GM19438 (cell line): ENCODE results near the gene WDR7.

Experiments
- ATAC-seq: cut with Tn5 transposase; IDR thresholded peaks from one replicate; pipeline ENCODE4 v1.9.1; 2021; ENCODE audit warnings: low read depth; ENCODE audit not compliant: unreplicated experiment

WDR7 gene

DNA sequence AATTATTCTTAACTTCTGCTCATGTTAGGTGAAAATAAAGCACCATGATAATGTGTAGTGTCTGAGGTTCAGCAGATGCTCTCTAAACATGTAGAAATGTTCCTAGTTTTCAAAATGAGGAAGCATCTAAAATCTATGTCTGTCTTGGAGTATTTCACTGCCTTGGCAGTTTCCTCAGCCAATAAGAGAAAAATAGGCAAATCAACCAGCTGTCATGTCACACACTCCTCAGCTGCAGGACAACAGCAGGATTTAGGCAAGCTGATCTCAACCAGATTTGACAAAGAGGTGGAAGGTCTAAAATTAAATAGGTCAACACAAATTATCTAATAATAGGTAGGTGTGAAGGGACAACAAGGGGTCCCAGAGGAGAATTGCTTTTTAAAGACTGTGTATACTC is 331.6 kb downstream of the WDR7 start:
- ATAC-seq, result no peak

DNA sequence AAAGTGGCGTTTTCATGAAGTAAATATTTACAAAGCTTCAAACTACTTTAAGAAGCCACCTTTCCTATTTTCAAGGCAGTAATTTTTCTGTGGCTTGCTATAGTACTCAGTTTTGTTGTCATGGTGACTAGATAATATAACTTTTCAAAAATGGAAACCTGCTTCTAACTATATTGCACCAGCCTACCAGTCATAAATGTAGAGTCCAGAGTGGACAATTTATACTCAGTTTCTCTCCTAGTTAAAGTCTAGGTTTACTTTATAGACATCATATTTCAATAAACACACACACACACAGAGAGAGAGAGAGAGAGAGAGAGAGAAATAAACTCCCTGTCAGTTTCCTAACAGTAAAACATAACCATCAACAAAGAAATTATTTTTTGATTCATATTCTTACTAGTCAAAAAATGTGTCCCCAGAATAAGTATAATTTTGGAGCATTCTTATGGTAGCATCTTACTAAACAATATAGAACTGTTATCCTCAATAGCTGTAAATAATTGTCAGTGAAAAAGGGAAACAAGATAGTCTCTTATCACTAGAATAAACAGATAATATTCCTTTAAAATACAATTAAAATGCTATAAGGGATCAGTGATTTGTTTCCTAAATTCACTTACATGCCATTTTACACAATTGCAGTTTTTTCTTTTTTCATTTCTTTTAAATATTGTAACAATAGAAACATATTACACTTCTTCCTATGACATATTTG is 332.3 kb downstream of the WDR7 start:
- no peak for ATAC-seq

DNA sequence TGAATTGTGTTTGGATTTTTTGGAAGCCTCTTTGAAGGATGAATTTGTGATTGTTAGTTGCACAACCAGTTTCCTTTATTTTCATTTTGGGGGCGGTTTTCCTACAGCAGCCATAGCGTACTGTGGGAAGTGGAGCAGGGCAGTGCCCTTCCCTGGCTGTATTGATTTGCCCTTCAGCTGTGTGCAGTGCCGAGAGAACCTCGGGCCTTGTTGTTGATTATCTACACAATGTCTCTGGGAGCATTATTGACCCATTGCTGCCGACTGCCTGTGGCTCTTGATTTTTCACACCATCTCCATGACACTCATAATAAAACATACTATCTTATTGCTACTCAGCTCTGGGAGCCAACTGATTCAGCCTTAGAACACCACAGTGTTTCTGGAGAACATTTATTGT is 333.6 kb downstream of the WDR7 start:
- ATAC-seq, result no peak

DNA sequence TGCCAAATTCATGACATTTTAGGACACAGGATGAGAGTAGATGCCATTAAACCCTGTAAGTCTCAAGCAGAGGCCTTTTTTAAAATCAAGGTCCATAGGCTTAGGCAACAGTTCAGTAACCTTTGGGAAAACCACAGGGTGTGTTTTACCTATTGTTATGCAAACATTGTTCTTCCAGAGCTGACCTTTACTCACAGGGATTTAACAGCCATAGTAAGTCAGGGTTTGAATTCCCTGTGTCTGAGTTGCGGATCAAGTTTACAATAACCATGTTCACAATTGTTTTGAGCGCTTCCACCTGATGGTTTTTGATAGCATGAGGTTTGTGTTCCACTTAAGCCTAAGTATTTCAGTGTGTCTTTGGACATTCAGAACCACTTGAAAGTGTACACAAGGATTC is 335.7 kb downstream of the WDR7 start:
- ATAC-seq, result no peak

GRCh38 chr18:56987236-56987635 is 336.1 kb downstream of the WDR7 start:
- no peak for ATAC-seq

- no peak for ATAC-seq
Measured at GRCh38 chr18:56988022-56988421, 336.9 kb downstream of the WDR7 start.

DNA sequence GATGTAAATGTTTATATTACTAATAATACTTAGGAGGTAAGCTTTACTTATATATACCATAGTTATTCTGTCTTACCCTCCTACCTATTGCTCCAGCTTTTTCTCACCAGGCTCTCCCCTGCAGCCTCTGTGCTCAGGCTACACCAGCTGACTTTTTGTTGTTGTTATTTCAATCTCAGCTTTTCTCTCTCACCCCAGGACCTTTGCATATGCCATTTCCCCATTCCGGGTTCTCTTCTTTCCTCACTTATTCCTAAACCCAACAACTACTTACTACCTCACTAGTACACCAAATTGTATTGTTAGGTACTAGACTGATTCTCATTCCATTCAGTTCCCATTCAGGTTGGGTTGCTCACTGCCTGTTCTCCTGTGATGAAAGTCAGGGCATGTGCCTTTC is 339.5 kb downstream of the WDR7 start:
- ATAC-seq, result no peak

- ATAC-seq, result no peak
Measured at GRCh38 chr18:56992777-56993176, 341.6 kb downstream of the WDR7 start.

DNA sequence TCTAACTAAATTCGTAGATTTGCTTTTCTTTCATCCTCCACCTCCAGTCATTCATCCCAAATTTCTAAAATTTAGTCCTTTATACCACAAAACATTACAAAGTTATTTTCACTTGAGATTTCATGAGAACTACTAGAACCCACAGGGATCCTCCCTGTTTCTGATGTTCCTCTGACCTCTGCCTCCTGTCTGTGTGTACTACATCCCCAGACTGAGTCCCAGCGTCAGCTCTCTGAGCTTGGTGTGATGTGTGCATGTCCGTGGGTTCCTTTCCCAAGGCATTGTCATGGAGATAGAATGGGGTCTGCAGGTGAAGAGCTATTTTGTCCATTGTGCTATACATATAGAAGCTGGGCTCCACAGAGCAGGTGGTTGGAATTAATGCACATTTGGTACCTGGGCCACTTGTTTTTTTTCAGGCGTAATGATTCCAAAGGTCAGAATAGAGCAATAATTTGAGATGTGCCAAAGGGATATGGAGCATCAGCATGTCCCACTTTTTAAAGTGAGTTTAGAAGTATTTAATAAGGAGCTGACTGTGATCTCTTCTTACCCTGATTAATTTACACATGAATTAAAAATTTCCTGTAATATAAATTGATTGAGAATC is 344.5 kb downstream of the WDR7 start:
- ATAC-seq, result no peak

- no peak for ATAC-seq
Measured at GRCh38 chr18:56997200-56997599, 346.0 kb downstream of the WDR7 start.

DNA sequence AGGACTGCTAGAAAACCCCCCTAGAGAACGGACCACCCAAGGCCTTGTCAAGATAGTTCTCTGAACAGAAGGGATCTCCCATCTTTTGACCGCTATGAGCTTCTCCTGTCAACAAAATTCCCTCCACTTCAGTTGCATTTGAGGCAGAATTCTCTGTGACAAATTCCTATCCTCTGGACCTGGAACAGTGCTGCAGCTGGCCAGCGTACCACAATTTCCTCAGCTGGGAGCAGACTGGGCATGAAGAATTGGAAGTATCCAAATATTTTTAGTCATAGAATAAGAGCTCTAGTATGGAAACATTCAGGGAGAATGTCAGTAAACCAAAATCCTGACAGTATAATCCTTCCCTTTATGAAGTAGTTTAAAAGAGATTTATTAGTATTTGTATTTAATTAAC is 348.7 kb downstream of the WDR7 start:
- ATAC-seq, result no peak

DNA sequence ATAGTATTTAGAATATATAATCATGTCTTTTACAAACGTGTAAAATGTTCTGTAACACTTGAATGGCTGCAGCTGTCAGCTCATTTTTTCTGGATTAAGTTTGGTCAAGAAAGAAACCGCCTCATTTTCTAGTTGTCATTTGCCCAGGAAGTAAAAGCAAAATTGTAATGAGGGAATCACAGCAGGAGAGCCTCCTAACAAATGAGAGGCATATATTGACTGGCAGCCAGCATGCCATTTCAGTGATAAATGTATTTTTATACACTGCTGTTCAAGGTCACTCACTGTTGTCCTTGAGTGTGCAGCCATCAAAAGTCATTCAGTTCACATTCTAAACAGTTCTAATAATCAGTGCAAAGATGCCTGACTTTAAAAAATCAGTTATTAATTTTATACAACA is 351.5 kb downstream of the WDR7 start:
- no peak for ATAC-seq

GRCh38 chr18:57003342-57003741 is 352.2 kb downstream of the WDR7 start:
- ATAC-seq, result no peak

GRCh38 chr18:57004366-57005121 is 353.4 kb downstream of the WDR7 start:
- ATAC-seq, result peak; percentile 93

DNA sequence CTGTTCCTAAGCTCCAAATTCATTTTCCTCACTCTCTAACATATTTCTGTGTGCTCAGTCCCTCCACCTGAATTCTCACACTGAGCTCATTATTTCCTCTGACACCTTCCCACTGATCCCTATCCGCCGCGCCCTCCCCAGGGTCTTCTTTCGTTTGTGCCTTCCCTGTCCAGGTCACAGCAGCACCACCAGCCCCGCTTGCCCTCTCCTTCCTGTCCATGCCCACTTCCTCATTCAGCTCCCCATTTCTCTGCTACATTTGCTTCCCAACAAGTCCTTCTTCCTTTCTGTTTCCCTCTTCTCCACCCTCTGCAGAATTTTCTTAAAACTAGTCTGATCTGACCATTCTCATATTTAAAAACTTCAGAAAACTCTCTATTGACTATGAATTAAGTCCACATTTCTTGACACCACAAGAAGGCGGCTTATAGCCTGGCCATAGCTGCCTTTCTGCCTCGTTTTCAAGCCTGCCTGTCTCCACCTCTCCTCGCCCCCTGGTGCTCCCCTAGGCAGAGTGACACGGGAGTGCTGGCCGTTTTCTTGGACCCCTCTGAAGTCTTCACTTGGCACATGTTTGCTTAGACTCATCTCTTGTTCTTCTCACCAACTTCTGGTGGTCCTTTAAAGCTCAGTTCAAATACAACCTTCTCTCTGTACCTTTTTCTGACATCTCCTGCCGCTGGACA is 357.0 kb downstream of the WDR7 start:
- ATAC-seq, result no peak

DNA sequence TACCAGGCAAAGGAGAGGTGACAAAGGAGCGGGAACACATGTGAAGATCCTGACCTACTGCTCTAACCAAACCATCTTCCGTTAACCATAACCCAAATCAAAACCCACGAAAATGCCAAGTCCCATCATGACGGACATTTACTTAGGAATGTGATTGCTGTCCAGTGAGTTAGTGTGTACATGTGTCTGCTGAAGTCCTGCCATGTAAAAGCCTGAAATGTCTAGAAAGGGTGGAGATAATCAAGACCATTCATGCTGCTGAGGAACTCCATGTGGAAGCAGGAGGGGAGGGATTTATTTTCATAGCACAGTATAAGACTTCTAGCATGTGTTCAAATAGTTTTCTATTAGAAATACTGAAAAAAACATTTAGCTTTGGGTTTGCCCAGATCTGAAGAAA is 358.7 kb downstream of the WDR7 start:
- ATAC-seq, result no peak

- no peak for ATAC-seq
Measured at GRCh38 chr18:57014772-57015413, 363.7 kb downstream of the WDR7 start.

GRCh38 chr18:57015451-57015850 is 364.3 kb downstream of the WDR7 start:
- ATAC-seq, result no peak

DNA sequence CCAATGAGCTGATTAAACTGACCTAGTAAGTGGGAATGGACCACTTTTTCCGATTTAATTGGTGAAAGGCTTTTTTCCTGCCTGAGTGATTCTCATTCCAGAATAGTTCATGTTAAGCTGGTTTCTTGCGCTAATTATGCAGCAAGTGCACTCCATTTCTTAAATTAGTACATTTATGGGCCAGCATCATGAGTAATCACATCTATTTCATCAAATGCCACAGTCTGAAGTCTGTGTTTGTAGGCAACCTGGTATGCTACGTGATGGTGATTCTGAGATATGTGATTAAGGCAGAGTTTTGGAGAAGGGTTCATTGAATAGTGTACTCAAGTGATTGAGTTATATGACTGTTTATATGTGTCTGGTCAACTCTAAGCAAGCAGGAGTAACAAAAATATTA is 367.7 kb downstream of the WDR7 start:
- no peak for ATAC-seq

GRCh38 chr18:57022716-57023115 is 371.6 kb downstream of the WDR7 start:
- ATAC-seq, result no peak
